ENCODE data around the gene DACH2. TPM values are rescaled to one million over a fixed set of nuclear protein-coding genes. Genes with fewer than 3 reads are reported as not detected.

DACH2 gene
- total and polyA plus RNA-seq, 4 donors: 0.23 TPM; not detected in 3

DNA sequence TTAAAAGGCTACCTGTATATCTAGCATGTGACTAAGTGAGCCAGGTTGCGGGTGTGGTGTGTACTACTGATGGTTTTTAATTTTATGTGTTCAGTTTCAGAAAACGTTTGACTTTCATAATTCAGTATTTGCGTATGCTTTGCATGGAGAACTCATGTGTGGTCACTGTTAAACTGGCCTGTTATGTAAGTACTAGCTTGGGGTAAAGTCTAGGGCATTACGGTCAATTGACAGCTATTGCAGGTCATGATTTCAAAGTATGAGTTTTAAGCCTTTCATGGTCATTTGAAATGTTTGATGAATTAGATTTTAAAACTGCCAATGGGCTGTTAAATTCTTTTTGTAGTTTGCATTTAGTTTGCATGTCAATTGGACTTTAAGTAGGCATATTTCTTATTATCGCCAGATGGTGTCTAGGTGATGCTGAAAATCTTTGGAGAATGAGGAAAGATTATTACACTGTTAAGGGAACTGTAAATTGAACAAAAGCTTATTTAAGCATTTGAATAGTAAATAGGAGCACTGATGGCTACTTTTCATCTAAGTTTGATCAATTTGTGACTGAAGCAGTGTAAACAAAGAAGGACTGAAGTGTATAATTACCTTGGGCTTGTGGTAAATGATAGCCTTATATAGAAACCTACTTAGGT lies 563.4 kb downstream of the DACH2 start:
- H3K9ac ChIP-seq (ENCODE audit: low read depth in 1 of 2, low read length in 2 of 2): no peak overlapping the region
- H3K4me3 ChIP-seq (ENCODE audit: low read depth in 1 of 3, low read length in 3 of 3): no peak overlapping the region
- DNase-seq (ENCODE audit: low spot score): no peak
- no peaks in the 10 kb centered on the region for H3K27me3 ChIP-seq (ENCODE audit: control insufficient read depth in 4 of 4, insufficient read depth in 4 of 4, low read length in 3 of 4)
- WGBS: 50% methylated on average over 5 of the region's 5 CpGs
- H3K36me3 ChIP-seq (ENCODE audit: control insufficient read depth in 4 of 4, insufficient read depth in 3 of 4, low read depth in 1 of 4, low read length in 3 of 4): no peaks in the 10 kb centered on the region
- H3K9me3 ChIP-seq (ENCODE audit: control insufficient read depth in 4 of 4, low read length in 3 of 4): no peaks in the 10 kb centered on the region
- TF ChIP-seq RXRA (IDR thresholded peaks at IDR 0.05): peak in 1 of 2 donors; percentile 9
- TF ChIP-seq, protein P1, sequence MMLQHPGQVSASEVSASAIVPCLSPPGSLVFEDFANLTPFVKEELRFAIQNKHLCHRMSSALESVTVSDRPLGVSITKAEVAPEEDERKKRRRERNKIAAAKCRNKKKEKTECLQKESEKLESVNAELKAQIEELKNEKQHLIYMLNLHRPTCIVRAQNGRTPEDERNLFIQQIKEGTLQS (IDR thresholded peaks at IDR 0.05): no peak
- no peak for TF ChIP-seq HNF4G (IDR thresholded peaks at IDR 0.05)
- peak; percentile 22 to 55 for TF ChIP-seq HNF4A (conservative IDR thresholded peaks at IDR 0.05)
- TF ChIP-seq YY1 (IDR thresholded peaks at IDR 0.05): no peak
- no peaks in the 10 kb centered on the region for H3K4me1 ChIP-seq (ENCODE audit: control insufficient read depth in 4 of 4, insufficient read depth in 4 of 4, low read length in 3 of 4)
- no peak overlapping the region for H3K27ac ChIP-seq (ENCODE audit: low read depth in 1 of 2, low read length in 2 of 2)

DNA sequence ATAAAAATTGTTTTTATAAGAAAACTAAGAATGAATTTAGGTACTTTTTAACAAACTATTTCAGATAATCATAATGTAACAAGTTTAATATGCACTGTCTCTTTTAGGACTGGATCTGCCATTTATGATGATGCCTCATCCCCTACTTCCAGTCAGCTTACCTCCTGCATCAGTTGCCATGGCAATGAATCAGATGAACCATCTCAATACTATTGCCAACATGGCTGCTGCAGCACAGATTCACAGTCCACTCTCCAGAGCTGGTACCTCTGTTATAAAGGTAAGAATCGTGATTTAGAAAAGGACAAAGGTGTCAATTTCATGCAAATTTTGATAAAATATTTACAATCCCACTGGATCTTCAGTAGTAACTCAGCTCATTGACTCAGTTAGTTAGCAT lies 566.2 kb downstream of the DACH2 start:
- DNase-seq (ENCODE audit: low spot score): no peak

More for the DNA sequence above, 566.2 kb downstream of the DACH2 start:
- Histone ChIP-seq H3K9ac (ENCODE audit: low read depth in 1 of 2, low read length in 2 of 2) (no peak overlapping the region), H3K27me3 (ENCODE audit: control insufficient read depth in 4 of 4, insufficient read depth in 4 of 4, low read length in 3 of 4) (peaks cover 0 to 4% (median 0%) of the 10 kb centered on the region in 4 donors), H3K9me3 (ENCODE audit: control insufficient read depth in 4 of 4, low read length in 3 of 4) (no peaks in the 10 kb centered on the region), H3K4me3 (ENCODE audit: low read depth in 1 of 3, low read length in 3 of 3) (no peak overlapping the region), H3K4me1 (ENCODE audit: control insufficient read depth in 4 of 4, insufficient read depth in 4 of 4, low read length in 3 of 4) (no peaks in the 10 kb centered on the region), H3K27ac (ENCODE audit: low read depth in 1 of 2, low read length in 2 of 2) (no peak overlapping the region), H3K36me3 (ENCODE audit: control insufficient read depth in 4 of 4, insufficient read depth in 3 of 4, low read depth in 1 of 4, low read length in 3 of 4) (no peaks in the 10 kb centered on the region)
- 37% methylated on average over 1 of the region's 1 CpG for WGBS
- TF ChIP-seq RAD21 (IDR thresholded peaks at IDR 0.05) (no peak), SP1 (IDR thresholded peaks at IDR 0.05) (no peak), NR2F2 (IDR thresholded peaks at IDR 0.05) (no peak), FOXA2 (IDR thresholded peaks at IDR 0.05) (no peak), HNF4A (conservative IDR thresholded peaks at IDR 0.05) (no peak), HNF4G (IDR thresholded peaks at IDR 0.05) (no peak), RXRA (IDR thresholded peaks at IDR 0.05) (no peak), TAF1 (conservative IDR thresholded peaks at IDR 0.05) (no peak), JUND (IDR thresholded peaks at IDR 0.05) (no peak), YY1 (IDR thresholded peaks at IDR 0.05) (no peak)
- TF ChIP-seq, protein P2, sequence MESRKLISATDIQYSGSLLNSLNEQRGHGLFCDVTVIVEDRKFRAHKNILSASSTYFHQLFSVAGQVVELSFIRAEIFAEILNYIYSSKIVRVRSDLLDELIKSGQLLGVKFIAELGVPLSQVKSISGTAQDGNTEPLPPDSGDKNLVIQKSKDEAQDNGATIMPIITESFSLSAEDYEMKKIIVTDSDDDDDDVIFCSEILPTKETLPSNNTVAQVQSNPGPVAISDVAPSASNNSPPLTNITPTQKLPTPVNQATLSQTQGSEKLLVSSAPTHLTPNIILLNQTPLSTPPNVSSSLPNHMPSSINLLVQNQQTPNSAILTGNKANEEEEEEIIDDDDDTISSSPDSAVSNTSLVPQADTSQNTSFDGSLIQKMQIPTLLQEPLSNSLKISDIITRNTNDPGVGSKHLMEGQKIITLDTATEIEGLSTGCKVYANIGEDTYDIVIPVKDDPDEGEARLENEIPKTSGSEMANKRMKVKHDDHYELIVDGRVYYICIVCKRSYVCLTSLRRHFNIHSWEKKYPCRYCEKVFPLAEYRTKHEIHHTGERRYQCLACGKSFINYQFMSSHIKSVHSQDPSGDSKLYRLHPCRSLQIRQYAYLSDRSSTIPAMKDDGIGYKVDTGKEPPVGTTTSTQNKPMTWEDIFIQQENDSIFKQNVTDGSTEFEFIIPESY (IDR thresholded peaks at IDR 0.05): no peak
- TF ChIP-seq, protein P1 (IDR thresholded peaks at IDR 0.05): no peak
- TF ChIP-seq, protein P3, sequence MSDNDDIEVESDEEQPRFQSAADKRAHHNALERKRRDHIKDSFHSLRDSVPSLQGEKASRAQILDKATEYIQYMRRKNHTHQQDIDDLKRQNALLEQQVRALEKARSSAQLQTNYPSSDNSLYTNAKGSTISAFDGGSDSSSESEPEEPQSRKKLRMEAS (IDR thresholded peaks at IDR 0.05): no peak
- TF ChIP-seq, protein P4, sequence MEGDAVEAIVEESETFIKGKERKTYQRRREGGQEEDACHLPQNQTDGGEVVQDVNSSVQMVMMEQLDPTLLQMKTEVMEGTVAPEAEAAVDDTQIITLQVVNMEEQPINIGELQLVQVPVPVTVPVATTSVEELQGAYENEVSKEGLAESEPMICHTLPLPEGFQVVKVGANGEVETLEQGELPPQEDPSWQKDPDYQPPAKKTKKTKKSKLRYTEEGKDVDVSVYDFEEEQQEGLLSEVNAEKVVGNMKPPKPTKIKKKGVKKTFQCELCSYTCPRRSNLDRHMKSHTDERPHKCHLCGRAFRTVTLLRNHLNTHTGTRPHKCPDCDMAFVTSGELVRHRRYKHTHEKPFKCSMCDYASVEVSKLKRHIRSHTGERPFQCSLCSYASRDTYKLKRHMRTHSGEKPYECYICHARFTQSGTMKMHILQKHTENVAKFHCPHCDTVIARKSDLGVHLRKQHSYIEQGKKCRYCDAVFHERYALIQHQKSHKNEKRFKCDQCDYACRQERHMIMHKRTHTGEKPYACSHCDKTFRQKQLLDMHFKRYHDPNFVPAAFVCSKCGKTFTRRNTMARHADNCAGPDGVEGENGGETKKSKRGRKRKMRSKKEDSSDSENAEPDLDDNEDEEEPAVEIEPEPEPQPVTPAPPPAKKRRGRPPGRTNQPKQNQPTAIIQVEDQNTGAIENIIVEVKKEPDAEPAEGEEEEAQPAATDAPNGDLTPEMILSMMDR (IDR thresholded peaks at IDR 0.05; ENCODE audit: low read depth, low read length, missing input control): no peak
